Colonic mucosa (tissue), 4 donors: ENCODE results near the gene MED13L. TPM values are rescaled to one million over a fixed set of nuclear protein-coding genes. Genes with fewer than 3 reads are reported as not detected.

Experiments used
- DNase-seq: peaks from one replicate; pipeline ENCODE4 v3.0.0-alpha.2; 2020
- H3K27ac ChIP-seq: fragments of 200-600 bp; one replicate; pipeline ENCODE4 v1.8.0; 2021
- H3K27me3 ChIP-seq: fragments of 200-600 bp; one replicate; pipeline ENCODE4 v1.8.0; 2021
- H3K36me3 ChIP-seq: fragments of 200-600 bp; one replicate; pipeline ENCODE4 v1.8.0; 2021
- H3K4me1 ChIP-seq: fragments of 200-600 bp; one replicate; pipeline ENCODE4 v1.8.0; 2021; ENCODE audit warnings: mild to moderate bottlenecking
- H3K4me3 ChIP-seq: fragments of 200-600 bp; one replicate; pipeline ENCODE4 v1.8.0; 2021
- H3K9ac ChIP-seq, 2 donors: one replicate each; pipeline ENCODE4 v1.7.0; 2013; ENCODE audit warnings: control low read depth in 2 of 2, low read depth in 2 of 2, low read length in 2 of 2
- H3K9me3 ChIP-seq: fragments of 200-600 bp; one replicate; pipeline ENCODE4 v1.8.0; 2021
- CTCF ChIP-seq: fragments of 200-600 bp; IDR thresholded peaks from one replicate; pipeline ENCODE4 v1.8.0; 2022; ENCODE audit warnings: antibody characterized with exemption, mild to moderate bottlenecking
- intact Hi-C: fragments of 100-400 bp; cut with DNase I; formaldehyde crosslinking; loops from one replicate; pipeline ENCODE4 v1.14.1; 2022
- total RNA-seq, 2 donors: library from RNA; stranded (reverse); fragmentation: NEBNext Ultra II Directional in 1 of 2; extraction: Animal tissue kit (Norgen Biotek cat#: 25700) in 1 of 2; gene quantifications; one replicate each; pipeline ENCODE4 v1.2.1, GENCODE V29; 2021
- donor health status: healthy.
- donor health status: DM: no; HTN: no; CAD: no.
- donor health status: DM: no; HTN: no; CAD: no.

MED13L gene
- total RNA-seq, 2 donors from 2014 or later: 73.8 to 92.6 TPM

GRCh38 chr12:116297224-116297834 is 19.8 kb upstream of the MED13L start:
- intact Hi-C loops: no loop called here
- no peaks in the 10 kb centered on the region for H3K4me1 ChIP-seq

GRCh38 chr12:116295327-116296263 is 18.1 kb upstream of the MED13L start:
- Histone ChIP-seq H3K27ac (no peak overlapping the region), H3K4me1 (no peaks in the 10 kb centered on the region), H3K27me3 (no peaks in the 10 kb centered on the region), H3K9ac (no peak overlapping the region), H3K9me3 (no peaks in the 10 kb centered on the region), H3K36me3 (no peaks in the 10 kb centered on the region), H3K4me3 (no peak overlapping the region)
- no peak for DNase-seq
- TF ChIP-seq CTCF: no peak
- intact Hi-C loops: no loop called here

More at GRCh38 chr12:116297224-116297834, 19.8 kb upstream of the MED13L start:
- DNase-seq: no peak
- Histone ChIP-seq H3K9ac (no peak overlapping the region), H3K36me3 (no peaks in the 10 kb centered on the region), H3K27me3 (no peaks in the 10 kb centered on the region), H3K4me3 (no peak overlapping the region), H3K27ac (no peak overlapping the region), H3K9me3 (no peaks in the 10 kb centered on the region)
- no peak for TF ChIP-seq CTCF

GRCh38 chr12:116294454-116295165 is 17.1 kb upstream of the MED13L start:
- intact Hi-C loops: no loop called here

GRCh38 chr12:116293687-116294453 is 16.4 kb upstream of the MED13L start:
- intact Hi-C loops: no loop called here
- H3K36me3 ChIP-seq: no peaks in the 10 kb centered on the region
- no peaks in the 10 kb centered on the region for H3K4me1 ChIP-seq
- H3K27ac ChIP-seq: no peak overlapping the region
- H3K9ac ChIP-seq: no peak overlapping the region
- H3K9me3 ChIP-seq: no peaks in the 10 kb centered on the region
- H3K4me3 ChIP-seq: no peak overlapping the region
- TF ChIP-seq CTCF: no peak
- no peaks in the 10 kb centered on the region for H3K27me3 ChIP-seq
- DNase-seq: no peak

More at GRCh38 chr12:116294454-116295165, 17.1 kb upstream of the MED13L start:
- Histone ChIP-seq H3K36me3 (no peaks in the 10 kb centered on the region), H3K4me3 (no peak overlapping the region), H3K4me1 (no peaks in the 10 kb centered on the region), H3K27me3 (no peaks in the 10 kb centered on the region), H3K9ac (no peak overlapping the region), H3K27ac (no peak overlapping the region), H3K9me3 (no peaks in the 10 kb centered on the region)
- no peak for DNase-seq
- no peak for TF ChIP-seq CTCF

- Histone ChIP-seq H3K9ac (no peak overlapping the region), H3K27me3 (no peaks in the 10 kb centered on the region), H3K4me3 (no peak overlapping the region), H3K27ac (no peak overlapping the region), H3K36me3 (no peaks in the 10 kb centered on the region), H3K4me1 (no peaks in the 10 kb centered on the region), H3K9me3 (no peaks in the 10 kb centered on the region)
- intact Hi-C loops: no loop called here
- no peak for TF ChIP-seq CTCF
- no peak for DNase-seq
Observed at GRCh38 chr12:116291218-116291617, 13.7 kb upstream of the MED13L start.
